CD4-positive, alpha-beta T cell treated with Interferon gamma for 1 hour (primary cell): ENCODE results near the gene ANO6.
"Not testable (repeated sequence)": the region's sequence is repeated elsewhere in the genome, so short reads cannot be mapped to it uniquely, and the experiment has no call there.

Experiments used
- DNase-seq: peaks from one replicate; pipeline ENCODE4 v3.0.0-alpha.2; 2020

Gene ANO6

GRCh38 chr12:45314770-45315169 lies 98.9 kb downstream of the ANO6 start:
- DNase-seq: no peak

- no peak for DNase-seq
These were observed 99.6 kb downstream of the ANO6 start for GRCh38 chr12:45315462-45315861.

DNA sequence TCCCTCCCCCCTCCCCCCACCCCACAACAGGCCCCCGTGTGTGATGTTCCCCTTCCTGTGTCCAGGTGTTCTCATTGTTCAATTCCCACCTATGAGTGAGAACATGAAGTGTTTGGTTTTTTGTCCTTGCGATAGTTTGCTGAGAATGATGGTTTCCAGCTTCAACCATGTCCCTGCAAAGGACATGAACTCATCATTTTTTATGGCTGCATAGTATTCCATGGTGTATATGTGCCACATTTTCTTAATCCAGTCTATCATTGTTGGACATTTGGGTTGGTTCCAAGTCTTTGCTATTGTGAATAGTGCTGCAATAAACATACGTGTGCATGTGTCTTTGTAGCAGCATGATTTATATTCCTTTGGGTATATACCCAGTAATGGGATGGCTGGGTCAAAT lies 101.4 kb downstream of the ANO6 start:
- DNase-seq: not testable (repeated sequence)

- no peak for DNase-seq
These were observed 106.9 kb downstream of the ANO6 start for GRCh38 chr12:45322810-45323209.

GRCh38 chr12:45324391-45324790 lies 108.5 kb downstream of the ANO6 start:
- no peak for DNase-seq

DNA sequence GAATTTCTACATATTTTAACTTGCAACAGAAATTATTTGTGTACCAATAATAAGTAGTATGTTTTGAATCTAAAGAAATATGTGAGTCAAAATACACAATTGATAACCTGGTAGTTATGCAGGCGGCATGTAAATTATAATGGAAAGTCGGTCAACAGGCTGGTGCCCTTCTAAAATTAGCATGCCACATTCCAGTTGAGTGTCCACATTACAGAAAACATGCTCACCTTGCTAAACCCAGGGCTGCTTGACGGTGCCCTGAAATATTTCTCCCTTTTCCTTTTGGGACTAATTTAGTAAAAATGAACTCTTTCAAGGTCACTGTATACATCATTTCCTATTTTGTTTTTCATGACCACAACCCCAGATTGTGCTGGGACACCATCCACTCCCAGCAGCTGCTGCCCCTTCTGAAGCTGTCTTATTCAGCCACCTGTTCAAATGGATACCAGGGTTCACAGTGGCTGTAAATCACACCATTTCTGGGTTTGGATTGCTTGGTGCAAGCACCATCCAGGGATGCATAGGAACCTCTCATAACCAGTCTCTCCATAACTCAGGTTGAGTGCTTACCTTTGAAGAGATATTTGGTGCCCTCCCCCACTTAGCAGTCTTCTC lies 110.6 kb downstream of the ANO6 start:
- no peak for DNase-seq

DNA sequence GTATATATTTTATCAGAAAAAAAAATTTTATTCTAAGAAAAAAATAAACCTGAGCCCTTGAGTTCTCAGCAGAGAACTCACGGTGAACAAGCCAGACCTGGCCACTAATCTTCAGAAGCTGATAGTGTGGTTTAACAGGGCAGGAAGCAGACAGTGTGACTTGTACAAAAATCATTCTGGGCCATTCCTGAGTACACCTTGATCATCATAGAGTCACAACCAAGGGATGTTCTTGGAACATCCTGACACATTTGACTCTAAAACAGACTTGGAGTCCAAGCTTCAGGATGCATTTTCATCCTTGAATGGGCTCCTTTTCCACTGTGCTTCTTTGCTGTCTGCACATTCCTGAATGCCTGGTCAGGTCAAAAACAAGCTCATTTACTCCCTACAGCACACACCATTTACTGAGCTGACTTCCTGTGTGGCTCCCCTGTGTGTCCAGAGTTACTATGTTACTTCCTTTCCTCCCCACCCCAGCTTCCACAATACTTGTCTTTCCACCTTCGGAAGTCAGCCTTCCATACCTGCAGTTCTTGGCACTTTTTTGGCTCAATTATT lies 112.0 kb downstream of the ANO6 start:
- DNase-seq: no peak

DNA sequence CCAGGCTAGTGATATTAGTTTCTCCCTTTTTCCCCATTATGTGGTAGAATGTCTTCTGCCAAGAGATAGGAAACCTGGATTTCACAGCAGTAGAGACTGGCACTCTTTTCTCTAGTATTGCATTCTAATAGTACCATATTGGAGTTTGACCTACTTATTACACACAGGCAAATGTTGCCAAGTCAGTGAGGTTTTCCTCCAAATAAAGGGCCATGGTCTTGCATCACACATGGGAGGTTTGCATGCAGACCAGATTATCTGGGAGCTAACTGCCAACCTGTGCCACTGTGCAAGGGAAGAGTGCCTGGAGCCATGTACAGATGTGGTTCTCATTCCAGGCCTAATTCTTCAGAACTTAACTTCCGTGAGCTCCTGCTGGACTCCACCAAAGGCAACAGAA lies 113.3 kb downstream of the ANO6 start:
- no peak for DNase-seq

GRCh38 chr12:45329702-45330101 lies 113.8 kb downstream of the ANO6 start:
- DNase-seq: no peak

- DNase-seq: no peak
These were observed 115.7 kb downstream of the ANO6 start for GRCh38 chr12:45331552-45331951.

GRCh38 chr12:45334396-45334795 lies 118.5 kb downstream of the ANO6 start:
- DNase-seq: no peak

- DNase-seq: no peak
These were observed 120.4 kb downstream of the ANO6 start for GRCh38 chr12:45336331-45336730.

DNA sequence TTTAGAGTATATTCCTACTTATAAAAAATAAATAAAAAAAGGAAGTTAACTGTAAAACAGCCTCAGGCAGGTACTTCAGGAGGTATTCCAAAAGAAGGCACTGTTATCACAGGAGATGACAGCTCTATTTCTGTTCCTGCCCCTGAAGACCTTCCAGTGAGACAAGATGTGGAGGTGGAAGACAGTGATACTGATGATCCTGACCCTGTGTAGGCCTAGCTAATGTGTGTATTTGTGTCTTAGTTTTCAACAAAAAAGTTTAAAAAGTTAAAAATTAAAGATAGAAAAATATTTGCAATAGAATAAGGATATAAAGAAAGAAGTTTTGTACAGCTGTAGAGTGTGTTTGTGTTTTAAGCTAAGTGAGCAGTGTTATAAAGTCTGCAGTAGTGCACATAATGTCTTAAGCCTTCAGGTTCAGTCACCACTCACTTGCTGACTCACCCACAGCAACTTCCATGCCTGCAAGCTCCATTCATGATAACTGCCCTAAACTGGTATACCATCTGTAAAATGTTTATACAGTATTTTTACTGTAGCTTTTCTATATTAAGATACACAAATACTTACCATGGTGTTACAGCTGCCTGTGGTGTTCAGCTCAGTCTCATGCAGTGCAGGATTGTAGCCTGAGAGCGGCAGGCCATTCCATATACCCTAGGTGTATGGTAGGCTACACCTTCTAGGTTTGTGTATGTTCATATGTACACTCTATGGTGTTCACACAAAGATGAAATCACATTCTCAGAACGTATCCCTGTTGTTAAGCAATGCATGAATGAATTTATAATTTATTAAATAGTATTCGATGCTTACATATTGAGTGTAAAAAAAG lies 121.1 kb downstream of the ANO6 start:
- DNase-seq: no peak

GRCh38 chr12:45337835-45338234 lies 121.9 kb downstream of the ANO6 start:
- DNase-seq: no peak

GRCh38 chr12:45338272-45338671 lies 122.4 kb downstream of the ANO6 start:
- no peak for DNase-seq

GRCh38 chr12:45339035-45339434 lies 123.1 kb downstream of the ANO6 start:
- no peak for DNase-seq

DNA sequence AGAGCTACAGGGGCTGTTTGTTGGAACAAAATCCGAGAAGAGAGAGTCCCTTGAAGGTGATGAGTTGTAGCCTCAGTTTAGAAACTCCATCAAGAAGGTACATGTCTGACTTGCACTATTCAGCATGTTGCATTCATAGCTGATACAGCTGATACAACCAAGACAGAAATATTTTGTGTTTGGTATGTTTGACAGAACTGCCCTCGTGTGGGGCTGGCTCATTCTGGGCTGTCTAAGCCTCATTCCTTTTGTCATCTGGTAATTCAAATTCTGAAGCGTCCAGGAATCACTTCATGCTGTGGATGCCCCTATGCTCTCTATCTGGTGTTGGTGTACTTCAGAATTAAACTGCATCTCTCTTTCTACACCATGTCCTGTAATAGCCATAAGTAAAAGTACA lies 126.3 kb downstream of the ANO6 start:
- no peak for DNase-seq

GRCh38 chr12:45342848-45343247 lies 127.0 kb downstream of the ANO6 start:
- DNase-seq: no peak

GRCh38 chr12:45343269-45344051 lies 127.6 kb downstream of the ANO6 start:
- DNase-seq: no peak

GRCh38 chr12:45348311-45348710 lies 132.4 kb downstream of the ANO6 start:
- no peak for DNase-seq

- no peak for DNase-seq
These were observed 133.1 kb downstream of the ANO6 start for GRCh38 chr12:45348986-45349385.

- no peak for DNase-seq
These were observed 134.0 kb downstream of the ANO6 start for GRCh38 chr12:45349916-45350315.

- DNase-seq: no peak
These were observed 135.0 kb downstream of the ANO6 start for GRCh38 chr12:45350861-45351260.
